Measurements from ENCODE around the gene GABARAPL2. TPM values are rescaled to one million over a fixed set of nuclear protein-coding genes. Genes with fewer than 3 reads are reported as not detected.

The GABARAPL2 gene
- total and polyA plus RNA-seq, 12 donors = 93.9 to 200 (median 167) TPM

- 83 to 97% (median 95%) methylated on average over 2 to 3 of the region's 3 CpGs for WGBS, 4 donors
- H3K4me3 ChIP-seq = no peak overlapping the region
- no peak overlapping the region for H3K27ac ChIP-seq
- H3K4me1 ChIP-seq (replicated peaks in 1 of 2) = peaks cover 3 to 11% of the 10 kb centered on the region in 2 donors
- peaks cover 0 to 55% of the 10 kb centered on the region in 2 donors for H3K36me3 ChIP-seq (replicated peaks in 1 of 2)
- no peak for DNase-seq
- H3K9me3 ChIP-seq (replicated peaks in 1 of 3) = no peaks in the 10 kb centered on the region
- TF ChIP-seq POLR2A (IDR thresholded peaks at IDR 0.05) (no peak), CTCF (IDR thresholded peaks at IDR 0.05) (no peak)
- intact Hi-C loops (cut with DNase I) = no loop called here
- H3K27me3 ChIP-seq = no peaks in the 10 kb centered on the region
These were observed 50.9 kb downstream of the GABARAPL2 start for GRCh38 chr16:75617121-75617520.

GRCh38 chr16:75618780-75619179, 52.6 kb downstream of the GABARAPL2 start:
- H3K27me3 ChIP-seq = no peaks in the 10 kb centered on the region
- no peak overlapping the region for H3K27ac ChIP-seq
- no peak for TF ChIP-seq POLR2A (IDR thresholded peaks at IDR 0.05)
- no peak for TF ChIP-seq CTCF (IDR thresholded peaks at IDR 0.05)
- peaks cover 9 to 22% of the 10 kb centered on the region in 2 donors for H3K4me1 ChIP-seq (replicated peaks in 1 of 2)
- intact Hi-C loops (cut with DNase I) = no loop called here
- H3K4me3 ChIP-seq = no peak overlapping the region
- DNase-seq = no peak
- no peaks in the 10 kb centered on the region for H3K9me3 ChIP-seq (replicated peaks in 1 of 3)
- H3K36me3 ChIP-seq (replicated peaks in 1 of 2) = peaks cover 0 to 41% of the 10 kb centered on the region in 2 donors
- 90 to 100% (median 96%) methylated on average over 2 of the region's 2 CpGs for WGBS, 4 donors

- Histone ChIP-seq H3K27me3 (no peaks in the 10 kb centered on the region), H3K4me1 (replicated peaks in 1 of 2) (peaks cover 9 to 22% of the 10 kb centered on the region in 2 donors), H3K9me3 (replicated peaks in 1 of 3) (no peaks in the 10 kb centered on the region), H3K4me3 (no peak overlapping the region), H3K27ac (no peak overlapping the region), H3K36me3 (replicated peaks in 1 of 2) (peaks cover 0 to 34% of the 10 kb centered on the region in 2 donors)
- DNase-seq = no peak
- WGBS, 4 donors = 81 to 86% (median 85%) methylated on average over 20 of the region's 20 CpGs
- intact Hi-C loops (cut with DNase I) = loop anchor here in 1 of 2 donors (10.0 kb wide), 1 partner anchor 146 kb away; no protein-coding TSS in a partner anchor
- TF ChIP-seq CTCF (IDR thresholded peaks at IDR 0.05) (no peak), POLR2A (IDR thresholded peaks at IDR 0.05) (no peak)
These were observed 54.4 kb downstream of the GABARAPL2 start for GRCh38 chr16:75620326-75621169.

GRCh38 chr16:75621170-75621477, 54.9 kb downstream of the GABARAPL2 start:
- peaks cover 0 to 31% of the 10 kb centered on the region in 2 donors for H3K36me3 ChIP-seq (replicated peaks in 1 of 2)
- intact Hi-C loops (cut with DNase I) = loop anchor here in 1 of 2 donors (10.0 kb wide), 1 partner anchor 146 kb away; no protein-coding TSS in a partner anchor
- TF ChIP-seq POLR2A (IDR thresholded peaks at IDR 0.05) (no peak), CTCF (IDR thresholded peaks at IDR 0.05) (peak in 2 of 6 experiments; percentile 26)
- H3K9me3 ChIP-seq (replicated peaks in 1 of 3) = no peaks in the 10 kb centered on the region
- DNase-seq = no peak
- no peak overlapping the region for H3K27ac ChIP-seq
- peaks cover 9 to 22% of the 10 kb centered on the region in 2 donors for H3K4me1 ChIP-seq (replicated peaks in 1 of 2)
- 10 to 47% (median 26%) methylated on average over 2 of the region's 2 CpGs for WGBS, 4 donors
- no peaks in the 10 kb centered on the region for H3K27me3 ChIP-seq
- H3K4me3 ChIP-seq = no peak overlapping the region

All from adrenal gland (tissue), 12 donors.